ENCODE results near the gene ELOA. TPM values are rescaled to one million over a fixed set of nuclear protein-coding genes. Genes with fewer than 3 reads are reported as not detected.

ELOA gene
- total and polyA plus RNA-seq, 2 of the 13 experiments (the other 11 are each of a cell fraction or from before 2014, with no cell fraction given): 14.2 to 28.5 TPM

- TF ChIP-seq ZNF337 (CRISPR knock-in tag; IDR thresholded peaks at IDR 0.05; ENCODE audit: borderline replicate concordance, low read depth) (no peak), ZNF30 (CRISPR knock-in tag; IDR thresholded peaks at IDR 0.05) (no peak), E2F2 (CRISPR knock-in tag; IDR thresholded peaks at IDR 0.05; ENCODE audit: borderline replicate concordance) (no peak), KDM3A (CRISPR knock-in tag; IDR thresholded peaks at IDR 0.05; ENCODE audit: low read depth) (0 out of 2 replicates have a peak, but pooled peaks have one; percentile 37), ATM (IDR thresholded peaks at IDR 0.05; ENCODE audit: borderline replicate concordance) (no peak), KDM4B (CRISPR knock-in tag; IDR thresholded peaks at IDR 0.05) (no peak), ZNF891 (CRISPR knock-in tag; IDR thresholded peaks at IDR 0.05) (no peak), MED8 (CRISPR knock-in tag; IDR thresholded peaks at IDR 0.05; ENCODE audit: insufficient replicate concordance) (no peak), SAP130 (CRISPR knock-in tag; IDR thresholded peaks at IDR 0.05; ENCODE audit: low read depth) (peak; percentile 94), CBX2 (IDR thresholded peaks at IDR 0.05; ENCODE audit: low read depth, low read length) (no peak), CBX2 (CRISPR knock-in tag; IDR thresholded peaks at IDR 0.05; ENCODE audit: low read depth) (no peak), ZBTB4 (CRISPR knock-in tag; IDR thresholded peaks at IDR 0.05; ENCODE audit: borderline replicate concordance) (no peak), SALL1 (CRISPR knock-in tag; IDR thresholded peaks at IDR 0.05) (peak; percentile 60; the same call in 1 of the 2 replicates), AHDC1 (CRISPR knock-in tag; IDR thresholded peaks at IDR 0.05; ENCODE audit: borderline replicate concordance) (no peak), ZNF20 (CRISPR knock-in tag; IDR thresholded peaks at IDR 0.05) (no peak), SP4 (CRISPR knock-in tag; IDR thresholded peaks at IDR 0.05) (0 out of 2 replicates have a peak, but pooled peaks have one; percentile 55), NFE2L2 (IDR thresholded peaks at IDR 0.05; ENCODE audit: low read length) (no peak), MTA3 (CRISPR knock-in tag; IDR thresholded peaks at IDR 0.05) (no peak)
These were observed 47.6 kb downstream of the ELOA start, which contains the start of gene LYPLA2 (continued) for GRCh38 chr1:23790696-23791515.
